ENCODE results near the gene CMTM1. TPM values are rescaled to one million over a fixed set of nuclear protein-coding genes. Genes with fewer than 3 reads are reported as not detected.
A peak's percentile ranks its signal among the peaks of the same experiment; 100 is the strongest.

CMTM1 gene
- total and polyA plus RNA-seq, 4 donors = 0.41 to 7.5 (median 2.9) TPM

DNA sequence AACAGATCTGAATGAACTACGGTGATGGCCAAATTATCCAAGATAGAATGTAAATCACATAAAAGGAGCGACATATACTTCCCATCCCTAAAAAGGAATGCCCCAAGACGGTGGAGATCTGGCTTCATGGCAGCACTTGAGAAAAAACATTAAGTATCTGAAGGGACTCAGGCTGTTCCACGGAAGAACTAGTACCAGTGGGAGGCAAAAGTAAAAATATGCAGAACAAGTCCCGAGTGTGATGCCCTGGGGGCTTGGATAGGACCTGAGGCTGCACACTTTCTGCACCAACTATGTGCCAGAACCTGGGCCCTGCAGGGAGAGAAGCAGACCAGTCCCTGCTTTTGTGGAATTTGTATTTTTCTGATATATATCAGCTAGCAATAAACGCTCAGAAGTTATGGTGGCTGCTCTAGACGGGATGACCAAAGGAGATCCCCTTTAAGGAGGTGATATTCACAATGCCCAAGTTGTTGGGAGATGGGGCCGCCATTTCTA, 14.4 kb upstream of the CMTM1 start:
- no peak for ATAC-seq (ENCODE audit: insufficient read depth, low FRiP score)
- TF ChIP-seq, protein P1, sequence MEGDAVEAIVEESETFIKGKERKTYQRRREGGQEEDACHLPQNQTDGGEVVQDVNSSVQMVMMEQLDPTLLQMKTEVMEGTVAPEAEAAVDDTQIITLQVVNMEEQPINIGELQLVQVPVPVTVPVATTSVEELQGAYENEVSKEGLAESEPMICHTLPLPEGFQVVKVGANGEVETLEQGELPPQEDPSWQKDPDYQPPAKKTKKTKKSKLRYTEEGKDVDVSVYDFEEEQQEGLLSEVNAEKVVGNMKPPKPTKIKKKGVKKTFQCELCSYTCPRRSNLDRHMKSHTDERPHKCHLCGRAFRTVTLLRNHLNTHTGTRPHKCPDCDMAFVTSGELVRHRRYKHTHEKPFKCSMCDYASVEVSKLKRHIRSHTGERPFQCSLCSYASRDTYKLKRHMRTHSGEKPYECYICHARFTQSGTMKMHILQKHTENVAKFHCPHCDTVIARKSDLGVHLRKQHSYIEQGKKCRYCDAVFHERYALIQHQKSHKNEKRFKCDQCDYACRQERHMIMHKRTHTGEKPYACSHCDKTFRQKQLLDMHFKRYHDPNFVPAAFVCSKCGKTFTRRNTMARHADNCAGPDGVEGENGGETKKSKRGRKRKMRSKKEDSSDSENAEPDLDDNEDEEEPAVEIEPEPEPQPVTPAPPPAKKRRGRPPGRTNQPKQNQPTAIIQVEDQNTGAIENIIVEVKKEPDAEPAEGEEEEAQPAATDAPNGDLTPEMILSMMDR (IDR thresholded peaks at IDR 0.05; ENCODE audit: control extremely low read depth, extremely low read depth) = no peak
- H3K4me1 ChIP-seq (ENCODE audit: control insufficient read depth in 5 of 5, insufficient read depth in 5 of 5, low read length in 5 of 5) = peaks cover 5 to 52% (median 15%) of the 10 kb centered on the region in 5 donors
- no peaks in the 10 kb centered on the region for H3K9me3 ChIP-seq (ENCODE audit: control insufficient read depth in 4 of 4, insufficient read depth in 3 of 4, low read length in 3 of 4)
- no peaks in the 10 kb centered on the region for H3K27me3 ChIP-seq (ENCODE audit: control insufficient read depth in 3 of 3, insufficient read depth in 3 of 3, low read length in 2 of 3)
- DNase-seq = peak in 1 of 3 donors; percentile 16
- H3K27ac ChIP-seq (ENCODE audit: low read depth in 1 of 2, low read length in 1 of 2) = peak overlapping the region; percentile 92 to 98
- H3K9ac ChIP-seq (ENCODE audit: insufficient read depth in 1 of 2, low read length in 2 of 2) = peak overlapping the region; percentile 41 to 95
- WGBS, 2 donors = 33 to 46% methylated on average over 8 of the region's 8 CpGs
- H3K36me3 ChIP-seq (ENCODE audit: control insufficient read depth in 4 of 4, insufficient read depth in 4 of 4, low read length in 4 of 4) = peaks cover 0 to 3% (median 1%) of the 10 kb centered on the region in 4 donors
- peak overlapping the region; percentile 65 for H3K4me3 ChIP-seq

- TF ChIP-seq, protein P1 (IDR thresholded peaks at IDR 0.05; ENCODE audit: control extremely low read depth, extremely low read depth) = no peak
- 5% methylated on average over 63 of the region's 63 CpGs for WGBS, 2 donors
These were observed 13.7 kb upstream of the CMTM1 start, which contains the start of gene CKLF for GRCh38 chr16:66552286-66553177. Gene CKLF (plus strand): TSS chr16:66552576. CDS start chr16:66552716, 140 bp downstream.

DNA sequence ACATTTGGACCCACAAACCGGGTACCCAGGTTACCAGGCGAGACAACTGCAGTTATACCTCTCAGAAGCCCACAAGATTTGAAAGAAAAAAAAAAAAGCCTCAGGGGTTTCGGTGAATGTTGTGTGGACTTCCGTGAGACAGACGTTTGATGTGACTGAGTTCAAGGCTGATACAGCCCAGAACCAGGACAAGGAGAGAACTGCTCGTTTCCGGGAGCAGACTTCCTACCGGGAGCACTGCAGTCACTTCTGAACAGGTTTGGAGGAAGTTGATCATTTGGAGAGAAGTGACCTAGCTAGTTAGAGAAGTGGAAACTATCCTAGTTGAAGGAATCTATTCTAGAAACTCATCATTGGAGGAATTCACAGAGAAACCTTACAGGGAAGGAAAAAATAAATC, 13.0 kb upstream of the CMTM1 start:
- Histone ChIP-seq H3K27me3 (ENCODE audit: control insufficient read depth in 3 of 3, insufficient read depth in 3 of 3, low read length in 2 of 3) (no peaks in the 10 kb centered on the region), H3K4me1 (ENCODE audit: control insufficient read depth in 5 of 5, insufficient read depth in 5 of 5, low read length in 5 of 5) (peaks cover 5 to 52% (median 11%) of the 10 kb centered on the region in 5 donors), H3K9me3 (ENCODE audit: control insufficient read depth in 4 of 4, insufficient read depth in 3 of 4, low read length in 3 of 4) (no peaks in the 10 kb centered on the region), H3K4me3 (peak overlapping the region; percentile 33), H3K36me3 (ENCODE audit: control insufficient read depth in 4 of 4, insufficient read depth in 4 of 4, low read length in 4 of 4) (peaks cover 0 to 6% (median 2%) of the 10 kb centered on the region in 4 donors), H3K27ac (ENCODE audit: low read depth in 1 of 2, low read length in 1 of 2) (peak overlapping the region in 1 of 2 donors; percentile 63), H3K9ac (ENCODE audit: insufficient read depth in 1 of 2, low read length in 2 of 2) (peak overlapping the region in 1 of 2 donors; percentile 14)
- DNase-seq (peak in 2 of 3 donors; percentile 26 to 36), ATAC-seq (ENCODE audit: insufficient read depth, low FRiP score) (no peak)
- TF ChIP-seq, protein P1 (IDR thresholded peaks at IDR 0.05; ENCODE audit: control extremely low read depth, extremely low read depth) = no peak
- WGBS, 2 donors = 13 to 17% methylated on average over 8 of the region's 8 CpGs

More at GRCh38 chr16:66552286-66553177, 13.7 kb upstream of the CMTM1 start, which contains the start of gene CKLF:
- Histone ChIP-seq H3K27ac (ENCODE audit: low read depth in 1 of 2, low read length in 1 of 2) (peak within 1 kb of the TSS; percentile 92 to 98), H3K9ac (ENCODE audit: insufficient read depth in 1 of 2, low read length in 2 of 2) (peak within 1 kb of the TSS; percentile 41 to 95), H3K27me3 (ENCODE audit: control insufficient read depth in 3 of 3, insufficient read depth in 3 of 3, low read length in 2 of 3) (no peaks in the 10 kb centered on the region), H3K9me3 (ENCODE audit: control insufficient read depth in 4 of 4, insufficient read depth in 3 of 4, low read length in 3 of 4) (no peaks in the 10 kb centered on the region), H3K4me3 (peak within 1 kb of the TSS; percentile 65), H3K36me3 (ENCODE audit: control insufficient read depth in 4 of 4, insufficient read depth in 4 of 4, low read length in 4 of 4) (peaks cover 0 to 2% (median 0%) of the 10 kb centered on the region in 4 donors), H3K4me1 (ENCODE audit: control insufficient read depth in 5 of 5, insufficient read depth in 5 of 5, low read length in 5 of 5) (peaks cover 5 to 52% (median 14%) of the 10 kb centered on the region in 5 donors)
- DNase-seq = peak; percentile 94 to 95 (median 94)
- peak; percentile 76 for ATAC-seq (ENCODE audit: insufficient read depth, low FRiP score)

All from lung (tissue), 12 donors.